Measurements from ENCODE around the gene ZMIZ1.

The ZMIZ1 gene

DNA sequence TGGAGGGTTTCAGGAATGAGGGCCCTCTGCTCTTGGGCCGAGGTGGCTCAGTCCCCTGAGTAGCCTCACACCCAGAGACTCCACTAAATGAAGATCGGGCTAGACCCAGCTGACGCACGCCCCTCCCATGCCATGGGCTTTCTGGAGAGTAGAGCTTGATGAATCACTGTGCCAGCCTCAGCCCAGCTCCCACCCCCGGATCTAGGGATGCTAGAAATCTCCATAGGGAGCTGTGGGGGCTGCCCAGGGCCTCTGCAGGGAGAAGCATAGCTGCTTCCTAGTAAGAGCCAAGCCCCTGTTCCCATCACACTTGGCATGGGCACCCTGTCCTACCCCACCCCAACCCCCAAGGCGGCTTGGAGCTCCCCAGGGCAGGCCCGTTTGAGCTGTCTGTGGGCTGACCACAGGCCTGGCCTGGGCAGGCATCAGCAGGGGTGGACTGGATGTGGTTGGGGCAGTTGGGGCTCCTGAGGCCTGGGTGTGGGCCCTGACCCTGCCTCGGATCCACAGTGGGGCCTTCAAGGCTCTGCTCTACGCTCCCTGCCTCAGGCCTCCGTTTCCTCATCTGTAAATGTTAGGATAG is 121.2 kb downstream of the ZMIZ1 start:
- no peak overlapping the region for H3K4me2 ChIP-seq (ENCODE audit: low read depth, low read length, poor library complexity, severe bottlenecking)
- no peaks in the 10 kb centered on the region for H3K9me3 ChIP-seq (ENCODE audit: insufficient read depth, low read depth, low read length)
- H4K20me1 ChIP-seq (ENCODE audit: insufficient read depth, low read length, poor library complexity, severe bottlenecking) = peaks cover 28% of the 10 kb centered on the region
- peaks cover 51% of the 10 kb centered on the region; the same call in 1 of the 2 replicates for H3K36me3 ChIP-seq (ENCODE audit: insufficient read depth, low read length)
- no peak overlapping the region for H2AFZ ChIP-seq (ENCODE audit: low read length)
- H3K9me2 ChIP-seq (replicated peaks; ENCODE audit: low read depth, low read length) = no peaks in the 10 kb centered on the region
- peaks cover 54% of the 10 kb centered on the region; the same call in 1 of the 2 replicates for H3K79me2 ChIP-seq (ENCODE audit: insufficient read depth, low read length)
- no peak overlapping the region for H3K4me3 ChIP-seq (ENCODE audit: low read length, poor library complexity, severe bottlenecking)
- no peaks in the 10 kb centered on the region for H3K27me3 ChIP-seq (ENCODE audit: insufficient read depth, low read length, poor library complexity, severe bottlenecking)
- no peak for TF ChIP-seq EZH2phosphoT487 (IDR thresholded peaks at IDR 0.05; ENCODE audit: borderline replicate concordance)
- TF ChIP-seq, protein P1, sequence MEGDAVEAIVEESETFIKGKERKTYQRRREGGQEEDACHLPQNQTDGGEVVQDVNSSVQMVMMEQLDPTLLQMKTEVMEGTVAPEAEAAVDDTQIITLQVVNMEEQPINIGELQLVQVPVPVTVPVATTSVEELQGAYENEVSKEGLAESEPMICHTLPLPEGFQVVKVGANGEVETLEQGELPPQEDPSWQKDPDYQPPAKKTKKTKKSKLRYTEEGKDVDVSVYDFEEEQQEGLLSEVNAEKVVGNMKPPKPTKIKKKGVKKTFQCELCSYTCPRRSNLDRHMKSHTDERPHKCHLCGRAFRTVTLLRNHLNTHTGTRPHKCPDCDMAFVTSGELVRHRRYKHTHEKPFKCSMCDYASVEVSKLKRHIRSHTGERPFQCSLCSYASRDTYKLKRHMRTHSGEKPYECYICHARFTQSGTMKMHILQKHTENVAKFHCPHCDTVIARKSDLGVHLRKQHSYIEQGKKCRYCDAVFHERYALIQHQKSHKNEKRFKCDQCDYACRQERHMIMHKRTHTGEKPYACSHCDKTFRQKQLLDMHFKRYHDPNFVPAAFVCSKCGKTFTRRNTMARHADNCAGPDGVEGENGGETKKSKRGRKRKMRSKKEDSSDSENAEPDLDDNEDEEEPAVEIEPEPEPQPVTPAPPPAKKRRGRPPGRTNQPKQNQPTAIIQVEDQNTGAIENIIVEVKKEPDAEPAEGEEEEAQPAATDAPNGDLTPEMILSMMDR (conservative IDR thresholded peaks at IDR 0.05; ENCODE audit: low read length) = no peak
- H3K4me1 ChIP-seq (ENCODE audit: insufficient read depth, low read length, poor library complexity, severe bottlenecking) = peaks cover 37% of the 10 kb centered on the region
- no peaks in the 10 kb centered on the region for H3F3A ChIP-seq (ENCODE audit: low read depth)
- H3K9ac ChIP-seq (ENCODE audit: low read depth, low read length, poor library complexity, severe bottlenecking) = no peak overlapping the region

DNA sequence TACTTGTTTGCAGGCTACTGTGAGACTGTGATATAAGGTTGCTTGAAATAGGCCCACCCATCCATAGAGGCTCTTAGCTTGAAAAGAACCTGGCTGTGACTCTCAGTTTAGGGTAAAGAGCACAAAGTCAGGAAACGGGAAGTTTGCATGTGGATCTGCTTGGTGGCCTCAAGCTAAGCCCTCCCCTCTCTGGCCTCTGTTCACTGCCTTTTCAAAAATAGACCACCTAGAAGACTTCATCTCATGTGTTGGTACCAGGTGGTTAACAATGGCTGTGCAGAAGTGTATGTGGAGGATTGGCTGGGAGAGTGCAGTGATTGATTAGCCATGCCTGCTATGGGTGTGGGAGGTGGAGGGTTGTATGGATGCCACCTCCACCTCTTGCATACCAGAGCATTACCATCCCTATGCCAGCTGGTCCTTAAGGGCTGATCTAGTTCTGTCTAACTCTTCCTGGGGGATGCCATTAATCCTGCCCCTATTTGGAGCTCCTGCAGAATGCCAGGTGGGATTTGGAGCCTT is 122.0 kb downstream of the ZMIZ1 start:
- peaks cover 36% of the 10 kb centered on the region for H3K4me1 ChIP-seq (ENCODE audit: insufficient read depth, low read length, poor library complexity, severe bottlenecking)
- TF ChIP-seq, protein P1 (conservative IDR thresholded peaks at IDR 0.05; ENCODE audit: low read length) = no peak
- no peak for TF ChIP-seq EZH2phosphoT487 (IDR thresholded peaks at IDR 0.05; ENCODE audit: borderline replicate concordance)
- H4K20me1 ChIP-seq (ENCODE audit: insufficient read depth, low read length, poor library complexity, severe bottlenecking) = peaks cover 35% of the 10 kb centered on the region

DNA sequence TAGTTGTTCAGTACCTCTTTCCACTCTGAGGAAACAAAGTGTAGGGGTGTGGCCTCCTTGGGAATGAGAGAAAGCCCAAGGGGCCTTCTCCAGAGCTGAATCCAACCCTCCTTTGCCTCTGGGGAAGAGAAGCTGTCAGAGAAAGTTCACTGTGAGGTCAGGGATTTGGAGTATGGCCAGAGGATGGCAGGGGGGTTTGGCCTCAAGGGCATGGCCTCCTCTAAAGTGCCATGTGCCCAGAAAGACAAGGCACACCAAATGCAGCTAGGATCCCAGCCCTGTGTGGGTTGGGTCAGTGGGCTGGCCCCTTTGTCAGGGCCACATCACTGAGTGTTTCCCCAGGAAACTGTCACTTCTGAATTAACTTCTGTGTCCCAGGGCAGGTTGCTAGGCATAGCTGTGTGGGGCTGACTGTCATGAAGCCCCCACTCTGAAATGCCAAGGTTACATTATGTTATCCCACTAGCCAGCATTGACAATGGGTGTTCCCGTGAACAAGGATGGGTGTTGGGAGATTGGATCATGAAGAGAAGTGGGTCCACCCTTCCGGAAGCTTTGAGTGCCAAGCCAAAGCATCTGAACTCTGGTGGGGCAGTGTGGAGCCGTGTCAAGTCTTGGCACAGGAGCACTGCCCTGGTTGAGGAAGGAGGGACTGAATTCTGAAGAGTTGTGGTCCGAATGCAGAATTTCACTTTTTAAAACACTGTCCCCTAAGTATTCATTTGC is 123.3 kb downstream of the ZMIZ1 start:
- Histone ChIP-seq H3F3A (ENCODE audit: low read depth) (no peaks in the 10 kb centered on the region), H3K4me3 (ENCODE audit: low read length, poor library complexity, severe bottlenecking) (no peak overlapping the region), H2AFZ (ENCODE audit: low read length) (no peak overlapping the region), H3K27me3 (ENCODE audit: insufficient read depth, low read length, poor library complexity, severe bottlenecking) (no peaks in the 10 kb centered on the region), H3K36me3 (ENCODE audit: insufficient read depth, low read length) (peaks cover 51% of the 10 kb centered on the region; the same call in 1 of the 2 replicates), H3K4me2 (ENCODE audit: low read depth, low read length, poor library complexity, severe bottlenecking) (no peak overlapping the region), H3K9me2 (replicated peaks; ENCODE audit: low read depth, low read length) (no peaks in the 10 kb centered on the region), H3K9ac (ENCODE audit: low read depth, low read length, poor library complexity, severe bottlenecking) (no peak overlapping the region), H4K20me1 (ENCODE audit: insufficient read depth, low read length, poor library complexity, severe bottlenecking) (peaks cover 33% of the 10 kb centered on the region), H3K4me1 (ENCODE audit: insufficient read depth, low read length, poor library complexity, severe bottlenecking) (peaks cover 33% of the 10 kb centered on the region), H3K9me3 (ENCODE audit: insufficient read depth, low read depth, low read length) (no peaks in the 10 kb centered on the region), H3K79me2 (ENCODE audit: insufficient read depth, low read length) (peaks cover 51% of the 10 kb centered on the region; the same call in 1 of the 2 replicates)
- TF ChIP-seq, protein P1 (conservative IDR thresholded peaks at IDR 0.05; ENCODE audit: low read length) = no peak
- TF ChIP-seq EZH2phosphoT487 (IDR thresholded peaks at IDR 0.05; ENCODE audit: borderline replicate concordance) = no peak

More for the DNA sequence above, 122.0 kb downstream of the ZMIZ1 start:
- no peak overlapping the region for H3K4me3 ChIP-seq (ENCODE audit: low read length, poor library complexity, severe bottlenecking)
- H3K9me2 ChIP-seq (replicated peaks; ENCODE audit: low read depth, low read length) = no peaks in the 10 kb centered on the region
- no peaks in the 10 kb centered on the region for H3K27me3 ChIP-seq (ENCODE audit: insufficient read depth, low read length, poor library complexity, severe bottlenecking)
- no peak overlapping the region for H2AFZ ChIP-seq (ENCODE audit: low read length)
- H3F3A ChIP-seq (ENCODE audit: low read depth) = no peaks in the 10 kb centered on the region
- H3K4me2 ChIP-seq (ENCODE audit: low read depth, low read length, poor library complexity, severe bottlenecking) = no peak overlapping the region
- no peaks in the 10 kb centered on the region for H3K9me3 ChIP-seq (ENCODE audit: insufficient read depth, low read depth, low read length)
- H3K36me3 ChIP-seq (ENCODE audit: insufficient read depth, low read length) = peaks cover 52% of the 10 kb centered on the region; the same call in 1 of the 2 replicates
- no peak overlapping the region for H3K9ac ChIP-seq (ENCODE audit: low read depth, low read length, poor library complexity, severe bottlenecking)
- peaks cover 49% of the 10 kb centered on the region; the same call in 1 of the 2 replicates for H3K79me2 ChIP-seq (ENCODE audit: insufficient read depth, low read length)

Data from Loucy (cell line).